NB4 (cell line): Measurements from ENCODE around the gene GABBR2.

Experiments used
- DNase-seq: peaks from one replicate; pipeline ENCODE4 v3.0.0; 2010; ENCODE audit warnings: low read depth
- H3K4me3 ChIP-seq: one replicate; pipeline ENCODE4 v1.5.1; 2011; ENCODE audit warnings: mild to moderate bottlenecking, low read depth, low read length, moderate library complexity
- CTCF ChIP-seq: IDR thresholded peaks from one replicate; pipeline ENCODE4 v1.5.1; 2012; ENCODE audit warnings: low read depth, low read length
- MAX ChIP-seq: IDR thresholded peaks from 2 replicates; pipeline ENCODE4 v1.6.1; 2011; ENCODE audit warnings: low read depth, low read length
- MYC ChIP-seq: IDR thresholded peaks from 2 replicates; pipeline ENCODE4 v1.6.1; 2011; ENCODE audit warnings: low read depth, low read length
- POLR2A ChIP-seq: IDR thresholded peaks from 2 replicates; pipeline ENCODE4 v1.6.1; 2011; ENCODE audit warnings: mild to moderate bottlenecking; ENCODE audit not compliant: insufficient read length; ENCODE audit errors: extremely low read depth

GABBR2 gene

GRCh38 chr9:98727428-98727827 is 18.7 kb upstream of the GABBR2 start:
- DNase-seq = no peak
- TF ChIP-seq POLR2A (no peak), MAX (no peak), MYC (no peak), CTCF (no peak)
- H3K4me3 ChIP-seq = no peak overlapping the region

GRCh38 chr9:98726735-98727134 is 18.0 kb upstream of the GABBR2 start:
- H3K4me3 ChIP-seq = no peak overlapping the region
- peak; percentile 73 for DNase-seq
- TF ChIP-seq POLR2A (no peak), CTCF (no peak), MAX (no peak)

GRCh38 chr9:98724810-98725530 is 16.2 kb upstream of the GABBR2 start:
- TF ChIP-seq POLR2A = no peak
- TF ChIP-seq CTCF = no peak
- no peak for TF ChIP-seq MAX
- no peak for TF ChIP-seq MYC
- DNase-seq = no peak
- no peak overlapping the region for H3K4me3 ChIP-seq

- DNase-seq = no peak
- H3K4me3 ChIP-seq = no peak overlapping the region
- TF ChIP-seq POLR2A = no peak
- TF ChIP-seq MAX = no peak
- no peak for TF ChIP-seq MYC
Observed at GRCh38 chr9:98721643-98722042, 12.9 kb upstream of the GABBR2 start.

GRCh38 chr9:98720402-98720801 is 11.7 kb upstream of the GABBR2 start:
- no peak overlapping the region for H3K4me3 ChIP-seq
- no peak for DNase-seq
- TF ChIP-seq MAX = no peak
- TF ChIP-seq MYC = no peak
- no peak for TF ChIP-seq POLR2A
- TF ChIP-seq CTCF = no peak

GRCh38 chr9:98719055-98719454 is 10.3 kb upstream of the GABBR2 start:
- no peak for DNase-seq
- TF ChIP-seq MAX (no peak), MYC (no peak), CTCF (no peak), POLR2A (no peak)
- H3K4me3 ChIP-seq = no peak overlapping the region
